ENCODE measurements around the gene ISOC1. TPM values are rescaled to one million over a fixed set of nuclear protein-coding genes. Genes with fewer than 3 reads are reported as not detected.
A peak's percentile ranks its signal among the peaks of the same experiment; 100 is the strongest.

Gene ISOC1
- total RNA-seq, 2 experiments from 2014 or later, result 6.6 to 7.1 TPM

DNA sequence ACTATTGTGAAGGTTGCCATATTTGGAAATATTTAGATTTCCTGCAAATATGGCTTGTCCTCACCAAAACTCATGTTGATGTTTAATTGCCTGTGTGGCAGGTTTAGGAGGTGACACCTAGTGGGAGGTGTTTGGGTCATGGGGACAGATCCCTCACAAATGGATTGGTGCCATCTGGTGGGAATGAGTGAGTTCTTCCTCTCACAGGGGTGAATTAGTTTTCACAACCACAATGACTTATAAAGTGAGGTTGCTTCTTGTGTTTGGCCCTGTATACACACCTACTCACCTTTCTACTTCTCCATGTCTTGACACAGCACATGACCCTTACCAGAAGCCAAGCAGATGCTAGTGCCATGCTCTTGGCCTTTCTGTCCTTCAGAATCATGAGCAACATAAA lies 41.1 kb downstream of the ISOC1 start:
- ChIA-PET CTCF (no interaction called here), POLR2A (no interaction called here)
- Histone ChIP-seq H3K27ac (ENCODE audit: low read depth in 1 of 2, low read length in 2 of 2) (no peak overlapping the region), H3K9me3 (ENCODE audit: control insufficient read depth in 1 of 2, insufficient read depth in 1 of 2, low read length in 2 of 2) (no peaks in the 10 kb centered on the region), H3K4me1 (ENCODE audit: insufficient read depth, low read length) (no peaks in the 10 kb centered on the region), H3K27me3 (ENCODE audit: control insufficient read depth in 1 of 2, insufficient read depth in 2 of 2, low read length in 2 of 2) (no peaks in the 10 kb centered on the region), H3K4me3 (ENCODE audit: low read length) (no peak overlapping the region), H3K36me3 (ENCODE audit: insufficient read depth, low read length) (no peaks in the 10 kb centered on the region)
- peak in 4 of 14 experiments; percentile 8 to 46 (median 36) for DNase-seq
- TF ChIP-seq, protein P1, sequence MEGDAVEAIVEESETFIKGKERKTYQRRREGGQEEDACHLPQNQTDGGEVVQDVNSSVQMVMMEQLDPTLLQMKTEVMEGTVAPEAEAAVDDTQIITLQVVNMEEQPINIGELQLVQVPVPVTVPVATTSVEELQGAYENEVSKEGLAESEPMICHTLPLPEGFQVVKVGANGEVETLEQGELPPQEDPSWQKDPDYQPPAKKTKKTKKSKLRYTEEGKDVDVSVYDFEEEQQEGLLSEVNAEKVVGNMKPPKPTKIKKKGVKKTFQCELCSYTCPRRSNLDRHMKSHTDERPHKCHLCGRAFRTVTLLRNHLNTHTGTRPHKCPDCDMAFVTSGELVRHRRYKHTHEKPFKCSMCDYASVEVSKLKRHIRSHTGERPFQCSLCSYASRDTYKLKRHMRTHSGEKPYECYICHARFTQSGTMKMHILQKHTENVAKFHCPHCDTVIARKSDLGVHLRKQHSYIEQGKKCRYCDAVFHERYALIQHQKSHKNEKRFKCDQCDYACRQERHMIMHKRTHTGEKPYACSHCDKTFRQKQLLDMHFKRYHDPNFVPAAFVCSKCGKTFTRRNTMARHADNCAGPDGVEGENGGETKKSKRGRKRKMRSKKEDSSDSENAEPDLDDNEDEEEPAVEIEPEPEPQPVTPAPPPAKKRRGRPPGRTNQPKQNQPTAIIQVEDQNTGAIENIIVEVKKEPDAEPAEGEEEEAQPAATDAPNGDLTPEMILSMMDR (IDR thresholded peaks at IDR 0.05), result no peak
- Mint-ChIP-seq H3K36me3 (ENCODE audit: low read depth) (no peaks in the 10 kb centered on the region), H3K4me3 (no peak overlapping the region), H3K27ac (no peak overlapping the region), H3K9me3 (no peaks in the 10 kb centered on the region), H3K4me1 (ENCODE audit: low read depth) (no peaks in the 10 kb centered on the region), H3K27me3 (no peaks in the 10 kb centered on the region)
- intact Hi-C loops (cut with DNase I, micrococcal nuclease), result loop anchor here in 1 of 2 experiments (2.0 kb wide), 1 partner anchor 229 kb away; no protein-coding TSS in a partner anchor
- no peak for ATAC-seq (ENCODE audit: poor library complexity)

DNA sequence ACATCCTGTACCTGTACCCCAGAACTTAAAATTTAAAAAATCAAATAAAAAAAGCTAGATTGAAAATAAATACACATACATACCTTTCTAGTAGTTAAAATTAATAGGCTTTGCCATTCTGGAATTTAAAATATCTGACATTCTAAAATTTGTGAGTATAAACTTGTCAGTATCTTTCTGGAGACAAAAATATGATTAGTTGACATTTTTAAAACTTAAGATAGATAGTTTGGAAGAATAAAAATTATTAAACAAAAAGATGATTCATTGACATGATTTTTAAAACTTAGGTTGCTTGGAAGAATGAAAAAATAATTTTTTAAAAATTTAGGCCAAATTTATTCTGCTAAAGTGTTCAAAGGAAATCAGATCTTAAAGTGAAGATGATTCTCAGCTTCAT lies 43.1 kb downstream of the ISOC1 start:
- Histone ChIP-seq H3K4me1 (ENCODE audit: insufficient read depth, low read length) (no peaks in the 10 kb centered on the region), H3K27ac (ENCODE audit: low read depth in 1 of 2, low read length in 2 of 2) (no peak overlapping the region), H3K4me3 (ENCODE audit: low read length) (no peak overlapping the region), H3K27me3 (ENCODE audit: control insufficient read depth in 1 of 2, insufficient read depth in 2 of 2, low read length in 2 of 2) (no peaks in the 10 kb centered on the region), H3K36me3 (ENCODE audit: insufficient read depth, low read length) (no peaks in the 10 kb centered on the region), H3K9me3 (ENCODE audit: control insufficient read depth in 1 of 2, insufficient read depth in 1 of 2, low read length in 2 of 2) (no peaks in the 10 kb centered on the region)
- no peaks in the 10 kb centered on the region for H3K27me3 Mint-ChIP-seq
- H3K9me3 Mint-ChIP-seq, result no peaks in the 10 kb centered on the region
- intact Hi-C loops (cut with DNase I, micrococcal nuclease), result no loop called here
- ATAC-seq (ENCODE audit: poor library complexity) (no peak), DNase-seq (no peak)
- H3K4me1 Mint-ChIP-seq (ENCODE audit: low read depth), result no peaks in the 10 kb centered on the region
- ChIA-PET POLR2A (no interaction called here), CTCF (no interaction called here)
- H3K36me3 Mint-ChIP-seq (ENCODE audit: low read depth), result no peaks in the 10 kb centered on the region
- no peak overlapping the region for H3K27ac Mint-ChIP-seq
- TF ChIP-seq, protein P1 (IDR thresholded peaks at IDR 0.05), result no peak
- no peak overlapping the region for H3K4me3 Mint-ChIP-seq

GRCh38 chr5:129141078-129141477 lies 46.5 kb downstream of the ISOC1 start:
- ATAC-seq (ENCODE audit: poor library complexity), result no peak

More at GRCh38 chr5:129141078-129141477, 46.5 kb downstream of the ISOC1 start:
- no peaks in the 10 kb centered on the region for H3K27me3 ChIP-seq (ENCODE audit: control insufficient read depth in 1 of 2, insufficient read depth in 2 of 2, low read length in 2 of 2)
- Mint-ChIP-seq H3K9me3 (no peaks in the 10 kb centered on the region), H3K4me3 (no peak overlapping the region), H3K4me1 (ENCODE audit: low read depth) (no peaks in the 10 kb centered on the region), H3K27ac (no peak overlapping the region), H3K27me3 (no peaks in the 10 kb centered on the region), H3K36me3 (ENCODE audit: low read depth) (no peaks in the 10 kb centered on the region)
- intact Hi-C loops (cut with DNase I, micrococcal nuclease), result no loop called here
- H3K9me3 ChIP-seq (ENCODE audit: control insufficient read depth in 1 of 2, insufficient read depth in 1 of 2, low read length in 2 of 2), result no peaks in the 10 kb centered on the region
- no peak overlapping the region for H3K27ac ChIP-seq (ENCODE audit: low read depth in 1 of 2, low read length in 2 of 2)
- TF ChIP-seq, protein P1 (IDR thresholded peaks at IDR 0.05), result no peak
- no peaks in the 10 kb centered on the region for H3K36me3 ChIP-seq (ENCODE audit: insufficient read depth, low read length)
- no peak overlapping the region for H3K4me3 ChIP-seq (ENCODE audit: low read length)
- no peaks in the 10 kb centered on the region for H3K4me1 ChIP-seq (ENCODE audit: insufficient read depth, low read length)
- CTCF ChIA-PET, result no interaction called here
- DNase-seq, result no peak
- POLR2A ChIA-PET, result no interaction called here

Data from CD4-positive, alpha-beta T cell (primary cell).